HG02970 (cell line): ENCODE data around the gene CYB5A.

ENCODE experiments used
- ATAC-seq: cut with Tn5 transposase; IDR thresholded peaks from one replicate; pipeline ENCODE4 v1.9.1; 2021; ENCODE audit warnings: mild to moderate bottlenecking, moderate library complexity, moderate number of reproducible peaks; ENCODE audit not compliant: unreplicated experiment, low FRiP score

CYB5A gene

DNA sequence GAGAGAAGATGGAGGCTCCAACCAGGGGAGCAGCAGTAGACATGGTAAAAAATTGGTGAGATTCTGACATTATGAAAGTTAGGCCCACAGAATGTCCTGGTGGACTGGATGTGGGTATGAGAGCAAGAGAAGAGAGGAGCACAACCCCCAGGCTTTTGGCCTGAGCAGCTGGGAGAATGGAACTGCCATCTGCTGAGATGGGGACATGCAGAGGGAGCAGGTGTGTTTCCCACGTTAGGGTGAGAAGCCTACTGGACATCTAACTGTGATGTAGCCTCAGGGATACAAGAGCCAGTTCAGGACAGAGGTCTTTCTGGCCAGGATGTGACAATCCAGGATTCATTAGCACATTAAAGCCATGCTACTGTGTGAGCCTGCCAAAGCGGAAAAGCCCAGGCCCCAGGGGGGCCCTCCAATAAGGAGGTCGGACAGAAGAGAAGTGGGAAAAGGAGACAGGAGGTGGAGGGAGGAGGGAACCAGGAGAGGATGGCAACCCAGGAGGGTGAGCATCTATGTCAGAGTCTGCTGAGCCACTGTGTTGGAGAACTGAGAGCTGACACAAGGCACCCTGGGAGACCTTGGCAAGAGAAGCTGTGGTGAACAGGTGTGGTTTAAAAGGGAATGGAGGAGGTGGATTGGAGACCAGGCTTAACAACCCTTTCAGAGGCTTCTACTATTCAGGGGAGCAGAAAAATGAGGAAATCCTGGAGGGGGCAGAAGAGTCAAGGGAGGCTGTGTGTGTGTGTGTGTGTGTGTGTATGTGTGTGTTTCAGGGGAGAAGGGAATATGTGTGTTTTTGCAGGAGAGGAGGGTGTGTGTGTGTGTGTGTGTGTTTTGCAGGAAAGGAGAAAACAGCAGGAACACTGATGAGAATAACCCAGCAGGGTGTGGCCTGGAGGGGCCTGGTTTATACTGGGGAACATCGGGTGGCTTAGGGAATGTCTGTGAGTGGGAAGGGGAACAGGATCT is 10.5 kb downstream of the CYB5A start:
- ATAC-seq, result no peak

DNA sequence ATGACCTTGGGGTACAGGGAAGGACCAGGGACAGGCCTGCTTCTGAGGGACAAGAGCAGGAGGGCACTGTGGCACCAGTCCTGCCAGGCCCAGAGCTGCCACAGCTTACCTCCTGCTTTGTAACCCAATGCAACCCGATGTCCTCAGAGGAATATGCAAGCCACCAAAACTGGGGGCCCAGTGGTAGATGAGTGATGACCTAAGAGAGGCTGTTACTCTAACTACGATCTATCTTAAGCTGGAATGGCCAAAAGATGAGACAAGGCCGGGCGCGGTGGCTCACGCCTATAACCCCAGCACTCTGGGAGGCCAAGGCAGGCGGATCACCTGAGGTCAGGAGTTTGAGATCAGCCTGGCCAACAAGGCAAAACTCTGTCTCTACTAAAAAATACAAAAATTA is 12.8 kb downstream of the CYB5A start:
- ATAC-seq, result no peak

DNA sequence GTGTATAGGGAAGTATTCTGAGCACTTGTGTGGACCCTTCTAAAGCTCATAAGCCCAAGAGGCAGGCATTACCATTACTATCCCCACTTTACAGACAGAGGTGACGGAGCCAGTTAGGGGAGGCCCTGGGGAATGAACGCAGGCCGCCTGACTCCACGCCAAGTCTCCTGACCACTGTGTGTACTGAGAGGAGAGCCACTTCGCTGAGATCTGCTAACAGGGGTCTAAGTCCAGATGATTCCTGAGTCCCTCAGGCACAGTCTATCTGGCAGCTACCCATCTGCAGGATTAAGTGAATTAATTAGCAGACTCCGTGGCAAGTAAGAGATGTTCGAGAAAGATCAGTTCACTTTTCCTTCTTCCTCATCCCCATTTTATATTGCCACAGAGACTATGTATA is 13.7 kb downstream of the CYB5A start:
- ATAC-seq, result no peak

DNA sequence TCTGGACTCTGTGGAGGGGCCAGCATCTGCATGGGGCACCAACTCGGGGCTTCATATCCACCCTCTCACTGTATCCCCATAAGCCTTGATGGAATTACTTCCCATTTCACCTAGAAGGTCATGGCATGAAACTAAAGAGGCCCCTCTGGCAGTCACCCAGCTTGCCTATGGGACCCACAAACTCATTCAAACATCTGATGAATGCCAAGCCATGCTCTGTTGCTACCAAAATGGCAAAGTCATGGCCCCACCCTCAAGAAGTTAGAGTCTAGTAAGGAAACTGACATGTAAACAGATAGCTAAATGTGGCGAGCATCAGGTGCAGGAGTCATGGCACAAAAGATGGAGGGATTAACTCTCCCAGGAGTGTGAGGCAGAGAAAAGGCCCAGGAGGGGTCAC is 14.5 kb downstream of the CYB5A start:
- ATAC-seq, result no peak

DNA sequence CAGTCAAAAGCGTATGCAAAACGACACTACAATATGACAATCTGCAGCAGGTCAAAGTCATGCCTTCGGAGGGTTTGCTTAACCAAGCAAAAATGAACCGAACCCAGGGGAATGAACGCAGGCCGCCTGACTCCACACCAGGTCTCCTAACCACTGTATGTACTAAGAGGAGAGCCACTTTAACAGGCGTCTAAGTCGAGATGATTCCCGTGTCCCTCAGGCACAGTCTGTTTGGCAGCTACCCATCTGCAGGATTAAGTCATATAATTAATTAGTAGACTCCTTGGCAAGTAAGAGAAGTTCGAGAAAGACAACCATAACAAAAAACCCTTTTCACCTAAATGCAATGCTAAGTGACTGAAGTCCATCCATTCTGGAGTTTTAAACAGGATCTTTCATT is 15.2 kb downstream of the CYB5A start:
- no peak for ATAC-seq

DNA sequence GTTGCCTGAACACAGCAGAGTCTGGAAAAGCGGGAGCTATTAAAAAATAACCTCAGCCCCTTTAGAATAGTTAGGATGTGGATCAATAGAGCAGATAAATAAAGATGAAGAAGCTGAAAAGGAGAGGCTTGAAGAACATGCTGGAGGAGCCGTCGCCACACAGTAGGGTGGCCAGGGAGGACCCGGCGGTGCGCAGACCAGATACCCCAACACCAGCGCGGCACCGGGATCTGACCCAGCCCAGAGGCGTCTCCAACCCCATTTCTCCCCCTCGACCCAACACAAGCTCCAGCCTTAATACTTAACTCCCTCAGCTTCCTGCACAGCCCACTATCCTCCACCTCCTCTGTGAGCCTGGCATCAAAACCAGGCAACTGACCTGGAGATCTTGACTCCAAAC is 16.0 kb downstream of the CYB5A start:
- no peak for ATAC-seq

DNA sequence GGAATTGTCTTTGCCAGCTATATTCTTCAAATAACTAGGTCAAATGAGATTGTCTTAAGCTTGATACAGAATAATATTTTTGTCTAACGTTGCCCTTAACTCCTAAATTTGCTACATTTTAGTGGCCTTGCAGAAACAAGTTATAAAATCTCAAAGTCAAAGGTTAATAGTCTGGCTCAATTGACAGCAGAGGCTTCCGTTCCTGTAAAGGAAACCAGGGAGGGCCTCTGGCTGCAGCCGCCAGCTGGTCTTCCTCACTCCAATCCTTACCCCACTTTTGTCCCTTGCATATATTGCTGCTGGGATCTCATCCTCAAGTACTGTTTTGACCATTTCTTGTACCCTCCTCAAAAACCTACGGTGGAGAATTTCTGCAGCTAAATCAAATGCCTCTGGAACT is 17.1 kb downstream of the CYB5A start:
- no peak for ATAC-seq

DNA sequence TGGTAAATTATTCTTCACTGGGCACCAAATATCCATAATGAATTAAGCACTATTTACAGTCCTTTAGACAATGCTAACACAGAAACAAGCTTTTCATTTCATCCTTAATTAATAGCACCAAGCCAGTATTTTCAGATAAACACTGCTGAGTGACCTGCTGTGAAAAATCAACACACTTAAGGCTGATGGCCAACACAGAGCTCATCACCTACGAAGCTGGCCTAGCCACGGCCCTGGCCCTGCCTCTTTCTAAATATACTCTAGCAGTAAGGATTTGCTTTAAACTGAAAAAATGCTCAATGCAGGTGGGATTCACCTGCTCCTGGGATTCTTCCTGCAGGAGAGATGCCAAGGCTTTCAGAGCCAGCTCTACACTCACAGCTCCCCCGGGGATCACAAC is 18.4 kb downstream of the CYB5A start:
- ATAC-seq, result no peak

DNA sequence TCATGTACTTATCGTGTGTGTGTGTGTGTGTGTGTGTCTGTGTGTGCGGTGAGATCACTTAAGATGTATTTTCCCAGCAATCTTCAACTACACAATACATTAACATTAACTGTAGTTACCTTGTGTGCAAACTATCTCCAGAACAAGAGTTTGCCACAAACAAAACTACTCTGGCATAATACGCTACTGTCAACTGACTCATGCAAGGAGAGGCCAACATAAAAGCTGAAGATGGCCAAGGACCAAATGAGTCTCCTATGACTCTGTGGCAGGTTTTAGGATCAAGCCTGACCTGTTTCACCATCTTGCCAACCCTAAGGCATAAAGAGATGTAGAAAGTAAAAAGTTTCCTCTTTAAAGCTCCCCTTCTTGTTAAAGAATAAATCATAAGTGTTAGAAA is 20.1 kb downstream of the CYB5A start:
- ATAC-seq, result no peak

DNA sequence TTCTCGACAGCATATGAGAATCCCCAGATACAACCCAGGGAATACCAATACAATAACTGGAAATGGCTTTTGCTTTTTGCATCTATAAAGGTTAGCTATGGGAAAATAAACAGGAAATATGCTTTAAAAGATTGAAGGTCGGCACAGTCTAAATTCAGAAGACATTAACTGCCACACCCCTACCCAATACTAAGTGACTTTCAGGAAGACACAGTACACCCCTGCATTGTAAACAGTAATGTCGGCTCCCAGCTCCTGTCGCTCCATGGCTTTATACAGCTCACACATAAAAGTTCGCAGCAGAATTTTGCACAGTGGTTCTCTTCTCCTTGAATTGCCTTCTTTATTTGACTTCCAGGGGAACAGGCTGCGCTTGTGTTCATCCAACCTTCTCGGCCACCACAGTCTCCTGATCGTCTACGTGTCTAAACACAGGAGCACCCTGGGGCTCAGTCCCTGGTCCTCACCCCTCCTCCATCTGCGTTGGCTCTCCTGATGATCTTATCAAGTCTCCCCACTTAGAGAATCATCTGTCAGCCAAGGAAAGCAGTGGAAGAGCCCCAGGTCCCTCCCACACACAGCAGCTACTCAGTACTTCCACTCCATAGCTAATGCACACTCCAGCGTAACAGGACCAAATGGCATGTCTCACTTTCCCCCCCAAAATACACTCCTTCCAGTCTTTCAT is 22.7 kb downstream of the CYB5A start:
- no peak for ATAC-seq

DNA sequence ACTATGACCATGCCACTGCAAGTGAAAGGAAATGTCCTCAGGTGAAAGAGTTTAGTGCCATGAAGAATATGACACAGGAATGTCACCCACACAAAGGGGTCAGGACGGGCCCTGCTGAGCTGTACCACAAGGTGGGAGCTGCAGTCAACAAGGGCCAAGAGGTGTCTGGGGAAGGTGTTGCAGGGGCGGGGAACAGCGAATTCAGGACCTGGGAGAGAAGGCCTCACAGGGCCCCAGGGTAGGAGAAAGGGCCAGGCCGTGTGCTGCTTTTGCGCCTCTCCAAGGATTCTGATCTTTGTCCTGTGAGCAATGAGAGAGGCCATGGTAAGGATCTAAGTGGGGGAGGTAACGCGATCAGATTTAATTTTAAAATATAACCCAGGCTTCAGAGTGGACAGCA is 23.6 kb downstream of the CYB5A start:
- ATAC-seq, result no peak

DNA sequence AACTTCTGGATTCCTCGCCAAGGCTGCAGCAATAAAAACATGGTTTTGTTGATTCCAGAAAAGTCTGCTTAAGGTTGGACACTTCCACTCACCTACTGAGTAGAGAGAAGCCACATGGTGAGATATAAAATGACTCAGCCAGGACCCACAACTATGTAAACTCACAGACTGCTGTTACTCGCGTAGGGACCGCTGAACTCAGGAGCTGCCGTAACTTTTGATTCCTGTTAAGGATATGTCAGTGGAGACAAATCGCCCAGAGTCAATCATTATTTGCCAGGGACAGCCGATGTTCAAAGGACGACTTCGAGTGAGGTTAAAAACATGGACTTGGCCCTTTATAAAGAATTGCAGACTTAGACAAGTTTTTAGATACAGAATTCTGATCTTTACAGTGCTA is 25.6 kb downstream of the CYB5A start:
- ATAC-seq, result no peak

DNA sequence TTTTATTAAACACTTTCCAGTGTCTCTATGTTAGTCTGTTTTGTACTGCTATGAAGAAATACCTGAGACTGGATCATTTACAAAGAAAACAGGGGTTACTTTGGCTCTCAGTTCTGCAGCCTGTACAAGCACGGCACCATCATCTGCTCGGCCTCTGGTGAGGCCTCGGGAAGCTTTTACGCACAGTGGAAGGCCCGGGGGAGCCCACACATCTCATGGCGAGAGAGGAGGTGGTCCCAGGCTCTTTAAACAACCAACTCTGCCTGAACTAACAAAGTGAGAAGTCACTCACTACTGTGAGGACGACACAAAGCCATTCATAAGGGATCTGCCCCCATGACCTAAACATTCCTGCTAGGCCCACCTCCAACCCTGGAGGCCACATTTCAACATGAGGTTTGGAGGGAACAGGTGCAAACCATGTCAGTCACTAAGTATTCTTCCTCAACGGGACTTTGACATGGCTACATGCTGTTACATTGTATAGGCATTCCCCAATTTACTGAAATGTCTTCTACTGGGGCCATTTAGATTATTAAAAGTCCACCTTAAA is 26.1 kb downstream of the CYB5A start:
- no peak for ATAC-seq

DNA sequence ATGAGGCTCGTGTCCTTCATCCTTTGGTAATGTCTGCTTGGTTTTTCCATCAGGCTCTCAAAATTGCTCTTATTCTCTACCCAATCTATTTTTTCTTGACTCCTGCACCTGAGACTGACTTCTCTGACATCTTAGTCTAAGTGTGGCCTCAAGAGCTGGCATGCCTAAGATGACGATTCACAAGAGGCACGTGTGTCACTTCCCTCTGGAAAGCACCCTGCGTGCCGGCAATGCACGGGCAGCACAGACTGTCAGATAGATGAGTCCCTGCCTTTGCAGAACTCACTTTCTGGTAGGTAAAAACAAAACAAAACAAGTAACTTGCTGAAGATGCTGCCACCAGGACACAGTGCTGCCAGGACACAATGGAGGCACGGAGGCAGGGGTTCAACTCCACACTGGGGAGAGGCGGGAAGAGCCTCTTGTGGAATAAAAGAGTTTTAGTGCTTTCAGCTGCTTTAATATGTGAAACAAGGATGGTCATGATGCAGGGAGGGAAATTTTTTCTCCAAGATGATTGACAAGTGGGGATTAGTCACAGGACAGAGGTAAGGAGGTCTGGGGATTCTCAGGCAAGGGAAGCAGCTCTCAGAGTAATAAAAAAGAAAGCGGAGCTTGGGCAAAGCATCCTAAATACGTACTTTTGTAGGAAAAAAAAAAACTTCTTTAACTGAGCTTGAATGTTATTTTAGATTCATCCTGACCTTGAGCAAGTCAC is 27.3 kb downstream of the CYB5A start:
- ATAC-seq, result no peak

DNA sequence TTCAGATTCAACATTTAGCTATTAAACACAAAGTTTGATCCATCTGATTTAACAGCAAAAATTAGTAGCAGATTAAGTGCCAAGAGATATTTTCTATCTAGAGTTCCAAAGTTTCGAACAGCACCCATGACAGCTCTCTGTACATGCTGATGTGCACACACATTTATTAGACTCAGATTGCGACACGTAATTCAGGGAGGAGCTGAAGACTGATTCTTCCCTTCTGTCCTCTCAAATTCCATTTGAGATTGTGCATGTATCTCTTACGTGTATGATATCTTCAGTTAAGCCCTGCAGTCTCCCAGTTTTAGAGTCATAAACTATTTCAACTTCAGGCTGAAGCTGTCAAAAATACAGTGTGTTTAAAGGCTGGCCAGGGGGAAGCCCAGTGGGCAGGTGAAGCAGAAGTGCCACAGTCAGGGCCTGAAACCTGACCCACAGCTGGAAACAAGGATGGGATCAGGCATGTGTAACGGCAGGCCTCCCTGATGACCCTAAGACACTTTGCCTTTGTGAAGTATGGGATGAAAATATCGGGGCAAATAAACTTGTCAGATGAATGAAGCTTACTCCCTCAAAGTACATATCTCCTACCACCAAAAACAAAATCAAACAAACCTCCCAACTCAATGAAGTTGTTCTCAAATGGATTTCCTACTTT is 30.6 kb downstream of the CYB5A start:
- ATAC-seq, result no peak

DNA sequence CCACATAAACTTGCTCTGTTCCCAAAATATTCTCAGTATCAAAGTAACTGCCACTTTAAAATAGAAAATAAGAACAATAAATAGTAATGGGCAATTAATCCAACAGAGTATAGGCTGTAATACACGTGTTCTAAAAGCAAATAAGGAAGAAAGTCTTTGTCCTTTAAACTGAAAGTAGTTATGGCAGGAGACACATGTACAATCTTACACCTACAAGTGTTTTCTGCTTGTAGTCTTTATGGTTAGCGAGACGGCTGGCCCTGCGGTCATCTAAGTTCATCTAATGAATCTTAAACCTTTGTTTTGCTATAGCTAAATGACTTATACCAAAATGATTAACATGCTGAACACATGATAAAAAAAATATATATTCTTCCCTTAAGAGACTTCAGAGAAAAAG is 32.4 kb downstream of the CYB5A start:
- ATAC-seq, result no peak

DNA sequence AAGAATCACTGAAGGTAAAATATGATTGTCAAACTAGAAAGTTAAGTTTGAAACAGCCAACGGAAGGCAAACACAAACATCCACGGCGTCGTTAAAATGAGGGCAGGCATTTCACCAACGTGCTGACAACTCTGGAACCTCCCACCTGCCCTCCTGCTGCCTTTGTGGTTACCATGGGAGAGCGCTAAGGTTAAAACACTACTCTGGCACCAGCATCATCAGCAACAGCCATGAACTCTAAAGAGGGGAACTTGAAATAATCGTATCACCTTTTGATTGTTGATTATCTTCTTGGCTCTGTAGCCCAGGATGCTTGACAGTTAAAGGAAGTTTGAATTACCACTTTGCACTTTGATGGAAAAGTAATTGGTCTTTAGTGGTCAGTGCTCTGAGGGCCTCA is 34.7 kb downstream of the CYB5A start:
- no peak for ATAC-seq

DNA sequence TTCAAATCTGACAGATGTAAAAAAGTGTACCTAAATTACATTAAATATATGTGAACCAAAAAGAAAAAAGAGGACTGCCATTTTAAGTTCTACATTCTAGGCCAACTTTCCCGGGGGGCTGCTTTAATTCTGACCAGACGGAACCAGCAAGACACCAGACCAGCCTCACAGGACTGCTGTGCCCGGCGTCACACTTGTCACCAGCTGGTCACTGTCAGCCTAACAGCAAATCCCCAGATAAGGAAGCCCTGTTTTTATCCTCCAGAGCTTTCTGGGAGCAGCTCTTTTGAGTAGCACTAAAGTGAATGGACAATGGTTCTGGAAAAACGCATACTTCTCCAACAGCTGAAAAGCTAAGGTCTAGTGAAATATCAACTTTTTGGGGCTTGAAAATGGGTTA is 35.6 kb downstream of the CYB5A start:
- no peak for ATAC-seq

DNA sequence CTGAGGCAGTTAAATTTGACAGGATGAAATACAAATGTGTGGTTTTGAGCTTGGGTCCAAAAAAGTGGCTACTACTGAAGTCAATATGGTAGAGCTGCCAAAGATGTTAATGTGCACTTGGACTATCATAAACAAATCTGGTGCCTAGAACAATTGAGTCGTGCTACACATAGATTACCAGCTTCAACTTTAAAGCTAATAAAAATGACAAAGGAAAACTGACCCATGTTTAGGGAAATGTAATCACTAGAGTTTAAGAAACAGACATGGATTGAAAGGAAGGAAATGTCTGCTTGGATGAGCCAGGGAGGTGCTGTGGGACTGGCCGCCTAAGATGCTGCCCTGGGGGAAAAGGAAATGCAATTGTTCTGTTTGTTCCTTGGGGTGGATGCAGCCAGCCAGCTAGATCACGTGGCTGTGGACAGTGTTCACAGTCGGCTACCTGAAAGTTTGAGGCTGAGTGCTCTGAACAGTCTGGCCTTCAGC is 36.6 kb downstream of the CYB5A start:
- ATAC-seq, result no peak

DNA sequence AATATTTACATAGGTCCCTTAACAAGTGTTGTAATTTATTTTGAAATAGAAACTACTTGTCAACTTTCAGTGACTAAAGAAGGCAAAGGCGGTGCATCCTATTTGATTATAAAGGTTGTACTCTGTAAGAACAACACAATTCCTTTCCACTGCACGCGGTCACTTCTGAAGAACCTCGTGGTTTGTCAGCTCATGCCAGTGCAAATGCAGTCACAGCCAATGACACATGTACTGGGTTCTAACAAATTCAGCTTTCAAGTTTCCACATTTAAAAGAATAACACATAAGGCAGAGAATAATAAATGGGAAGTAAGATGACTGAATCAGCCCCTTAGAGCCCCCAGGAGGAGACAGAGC is 39.7 kb downstream of the CYB5A start:
- ATAC-seq, result no peak
